ENCODE measurements around the gene RINL. TPM values are rescaled to one million over a fixed set of nuclear protein-coding genes. Genes with fewer than 3 reads are reported as not detected.

The RINL gene
- total and polyA plus RNA-seq, 2 of the 8 experiments (the other 6 are each of a cell fraction or from before 2014, with no cell fraction given), result 11.1 to 11.9 TPM

GRCh38 chr19:38826856-38827551, 51.1 kb downstream of the RINL start:
- H2BK12ac ChIP-seq (ENCODE audit: low read depth, low read length), result no peak overlapping the region
- H3K4me2 ChIP-seq (ENCODE audit: insufficient read depth in 1 of 2, low read depth in 2 of 2, low read length in 2 of 2), result no peak overlapping the region
- POLR2A ChIA-PET (ENCODE audit: partially characterized antibody), result interaction anchor here (0.8 to 14.2 kb wide), 6 partner anchors 8 to 44 kb away, joined by 3 to 376 read pairs (median 12); partner anchors contain the start of gene HNRNPL
- H3K27ac ChIP-seq (ENCODE audit: low read depth, low read length), result no peak overlapping the region
- no peak overlapping the region for H2AK5ac ChIP-seq (ENCODE audit: low read depth, low read length)
- FAIRE-seq, result no peak
- no peak overlapping the region for H4K8ac ChIP-seq (ENCODE audit: extremely low read depth, insufficient read depth, low read length)
- WGBS, 2 experiments (ENCODE audit: extremely low coverage in 1 of 2, insufficient coverage in 1 of 2, insufficient read length in 1 of 2, insufficient replicate concordance in 2 of 2, low coverage in 1 of 2, low lambda C conversion rate in 2 of 2, missing lambda C conversion rate in 1 of 2), result 83% methylated on average over 6 of the region's 6 CpGs; no CpG with 5 or more reads in 1 of the 2 experiments
- H2BK120ac ChIP-seq (replicated peaks; ENCODE audit: low read depth, low read length), result no peak overlapping the region
- no peak overlapping the region for H4K5ac ChIP-seq (ENCODE audit: insufficient read length, low read depth, low read length)
- no peak overlapping the region for H2BK5ac ChIP-seq (ENCODE audit: low read depth, low read length)
- H3K4me3 ChIP-seq (ENCODE audit: extremely low read depth in 1 of 4, insufficient read depth in 2 of 4, low read depth in 3 of 4, low read length in 4 of 4), result no peak overlapping the region
- H2BK15ac ChIP-seq (ENCODE audit: low read length), result no peak overlapping the region
- no peak overlapping the region for H3K56ac ChIP-seq (replicated peaks; ENCODE audit: insufficient read length, low read depth, low read length)
- H3K14ac ChIP-seq (ENCODE audit: insufficient read length), result no peak overlapping the region
- H3K4me1 ChIP-seq (replicated peaks in 1 of 4; ENCODE audit: control insufficient read depth in 3 of 4, insufficient read depth in 4 of 4, low read length in 3 of 4), result peaks cover 0 to 6% (median under 1%) of the 10 kb centered on the region in 4 experiments; a peak in 2 of 7 replicates
- CTCF ChIA-PET (ENCODE audit: partially characterized antibody), result interaction anchor here (1.1 kb wide), 1 partner anchor 57 kb away, joined by 3 read pairs; no protein-coding TSS in a partner anchor
- no peak for DNase-seq (ENCODE audit: low read depth in 1 of 2, low spot score in 2 of 2)
- H3K18ac ChIP-seq (ENCODE audit: extremely low read depth, low read length), result no peak overlapping the region
- H4K20me1 ChIP-seq (replicated peaks in 1 of 2; ENCODE audit: control insufficient read depth in 1 of 2, insufficient read depth in 2 of 2, low read length in 2 of 2), result no peaks in the 10 kb centered on the region
- H3K79me1 ChIP-seq (ENCODE audit: low read depth, low read length), result peaks cover 5% of the 10 kb centered on the region; the same call in 1 of the 2 replicates
- H4K91ac ChIP-seq (replicated peaks; ENCODE audit: insufficient read length, low read length), result no peak overlapping the region
- H3K9me3 ChIP-seq (ENCODE audit: insufficient read depth in 2 of 2, low read depth in 1 of 2, low read length in 1 of 2), result no peaks in the 10 kb centered on the region
- H3K23ac ChIP-seq (ENCODE audit: insufficient read length), result no peak overlapping the region
- no peak overlapping the region for H2BK20ac ChIP-seq (ENCODE audit: low read length)
- H3K79me2 ChIP-seq (ENCODE audit: control insufficient read depth in 1 of 2, insufficient read depth in 2 of 2, low read length in 2 of 2), result no peaks in the 10 kb centered on the region
- H3K27me3 ChIP-seq (replicated peaks in 1 of 4; ENCODE audit: control insufficient read depth in 3 of 4, extremely low read depth in 1 of 4, insufficient read depth in 3 of 4, low read length in 3 of 4), result no peaks in the 10 kb centered on the region
- H3K23me2 ChIP-seq (ENCODE audit: low read depth, low read length), result peaks cover 8% of the 10 kb centered on the region
- no peak overlapping the region for H3K9ac ChIP-seq (replicated peaks in 1 of 4; ENCODE audit: extremely low read depth in 1 of 4, low read depth in 3 of 4, low read length in 3 of 4)
- H2AFZ ChIP-seq (ENCODE audit: low read length), result no peak overlapping the region
- no peak overlapping the region for H3K4ac ChIP-seq (replicated peaks; ENCODE audit: insufficient read length, low read depth, low read length)
- peaks cover 0 to 26% (median 6%) of the 10 kb centered on the region in 4 experiments; a peak in 3 of 8 replicates for H3K36me3 ChIP-seq (ENCODE audit: control insufficient read depth in 2 of 4, insufficient read depth in 4 of 4, low read length in 3 of 4)
- no peak for TF ChIP-seq RFX5 (IDR thresholded peaks at IDR 0.05; ENCODE audit: borderline replicate concordance, low read depth, low read length)
- TF ChIP-seq KDM5A (IDR thresholded peaks at IDR 0.05; ENCODE audit: low read length), result no peak
- no peak for TF ChIP-seq BCL11A (IDR thresholded peaks at IDR 0.05; ENCODE audit: low read depth in 2 of 2, low read length in 2 of 2)
- TF ChIP-seq KDM4A (IDR thresholded peaks at IDR 0.05; ENCODE audit: low read depth, low read length, severe bottlenecking), result no peak
- no peak for TF ChIP-seq YY1 (IDR thresholded peaks at IDR 0.05; ENCODE audit: low read depth, low read length)
- TF ChIP-seq RNF2 (IDR thresholded peaks at IDR 0.05; ENCODE audit: borderline replicate concordance, low read depth, low read length, missing control alignments, poor library complexity, severe bottlenecking), result no peak
- no peak for TF ChIP-seq ATF2 (IDR thresholded peaks at IDR 0.05; ENCODE audit: low read length)
- no peak for TF ChIP-seq SP4 (IDR thresholded peaks at IDR 0.05; ENCODE audit: low read length)
- no peak for TF ChIP-seq ATF3 (IDR thresholded peaks at IDR 0.05; ENCODE audit: insufficient read depth, low read depth, low read length)

Data from H1 (cell line).